Measurements from ENCODE around the gene MAP3K9. TPM values are rescaled to one million over a fixed set of nuclear protein-coding genes. Genes with fewer than 3 reads are reported as not detected.

MAP3K9 gene
- total RNA-seq, 4 donors from 2014 or later: 0.29 to 2.8 (median 1.2) TPM

- intact Hi-C loops (cut with DNase I; ENCODE audit: low total_unique reads): no loop called here
- no peak for TF ChIP-seq CTCF (IDR thresholded peaks at IDR 0.05)
- no peak for TF ChIP-seq POLR2A (IDR thresholded peaks at IDR 0.05)
- Histone ChIP-seq H3K9me3 (no peaks in the 10 kb centered on the region), H3K4me3 (no peak overlapping the region), H3K4me1 (no peaks in the 10 kb centered on the region), H3K27me3 (no peaks in the 10 kb centered on the region), H3K27ac (no peak overlapping the region), H3K36me3 (no peaks in the 10 kb centered on the region)
- no peak for DNase-seq
These were observed 16.4 kb downstream of the MAP3K9 start for GRCh38 chr14:70792939-70793338.

- H3K4me1 ChIP-seq: no peaks in the 10 kb centered on the region
- H3K36me3 ChIP-seq: no peaks in the 10 kb centered on the region
- no peaks in the 10 kb centered on the region for H3K9me3 ChIP-seq
- no peaks in the 10 kb centered on the region for H3K27me3 ChIP-seq
- intact Hi-C loops (cut with DNase I; ENCODE audit: low total_unique reads): no loop called here
- no peak overlapping the region for H3K27ac ChIP-seq
- TF ChIP-seq POLR2A (IDR thresholded peaks at IDR 0.05): no peak
- no peak for TF ChIP-seq CTCF (IDR thresholded peaks at IDR 0.05)
- DNase-seq: no peak
- H3K4me3 ChIP-seq: no peak overlapping the region
These were observed 17.3 kb downstream of the MAP3K9 start for GRCh38 chr14:70791971-70792370.

GRCh38 chr14:70789961-70790360 lies 19.4 kb downstream of the MAP3K9 start:
- no peak overlapping the region for H3K27ac ChIP-seq
- H3K27me3 ChIP-seq: no peaks in the 10 kb centered on the region
- no peak overlapping the region for H3K4me3 ChIP-seq
- no peaks in the 10 kb centered on the region for H3K9me3 ChIP-seq
- H3K4me1 ChIP-seq: no peaks in the 10 kb centered on the region
- no peak for DNase-seq
- TF ChIP-seq CTCF (IDR thresholded peaks at IDR 0.05) (no peak), POLR2A (IDR thresholded peaks at IDR 0.05) (no peak)
- no peaks in the 10 kb centered on the region for H3K36me3 ChIP-seq
- intact Hi-C loops (cut with DNase I; ENCODE audit: low total_unique reads): no loop called here

GRCh38 chr14:70789361-70789760 lies 20.0 kb downstream of the MAP3K9 start:
- Histone ChIP-seq H3K4me3 (no peak overlapping the region), H3K27me3 (no peaks in the 10 kb centered on the region), H3K4me1 (no peaks in the 10 kb centered on the region), H3K36me3 (no peaks in the 10 kb centered on the region), H3K27ac (no peak overlapping the region), H3K9me3 (no peaks in the 10 kb centered on the region)
- intact Hi-C loops (cut with DNase I; ENCODE audit: low total_unique reads): no loop called here
- TF ChIP-seq CTCF (IDR thresholded peaks at IDR 0.05) (no peak), POLR2A (IDR thresholded peaks at IDR 0.05) (no peak)
- no peak for DNase-seq

- intact Hi-C loops (cut with DNase I; ENCODE audit: low total_unique reads): no loop called here
- H3K27ac ChIP-seq: no peak overlapping the region
These were observed 20.4 kb downstream of the MAP3K9 start for GRCh38 chr14:70788898-70789297.

More at GRCh38 chr14:70788898-70789297, 20.4 kb downstream of the MAP3K9 start:
- Histone ChIP-seq H3K9me3 (no peaks in the 10 kb centered on the region), H3K4me1 (no peaks in the 10 kb centered on the region), H3K36me3 (no peaks in the 10 kb centered on the region), H3K27me3 (no peaks in the 10 kb centered on the region), H3K4me3 (no peak overlapping the region)
- DNase-seq: no peak
- TF ChIP-seq POLR2A (IDR thresholded peaks at IDR 0.05) (no peak), CTCF (IDR thresholded peaks at IDR 0.05) (no peak)
